ENCODE data around the gene VIL1. TPM values are rescaled to one million over a fixed set of nuclear protein-coding genes. Genes with fewer than 3 reads are reported as not detected.

Gene VIL1
- total and polyA plus RNA-seq, 2 of the 13 experiments (the other 11 are each of a cell fraction or from before 2014, with no cell fraction given): 287 to 301 TPM

GRCh38 chr2:218389333-218390150 lies 29.4 kb upstream of the VIL1 start:
- Histone ChIP-seq H3K4me2 (ENCODE audit: low read depth, low read length) (peak overlapping the region; percentile 79), H3K36me3 (replicated peaks in 1 of 2; ENCODE audit: control insufficient read depth in 1 of 2, insufficient read depth in 2 of 2, low read length in 2 of 2) (no peaks in the 10 kb centered on the region), H3K79me2 (ENCODE audit: insufficient read depth, low read length) (no peaks in the 10 kb centered on the region), H3K9ac (ENCODE audit: insufficient read depth, low read depth, low read length) (peak overlapping the region; percentile 61), H4K20me1 (ENCODE audit: insufficient read depth, low read length) (no peaks in the 10 kb centered on the region), H2AFZ (ENCODE audit: low read length) (peak overlapping the region; percentile 83), H3K9me3 (ENCODE audit: low read length) (no peaks in the 10 kb centered on the region), H3K27ac (ENCODE audit: extremely low read length, insufficient read depth, low read length) (peak overlapping the region; percentile 41), H3K27me3 (ENCODE audit: control insufficient read depth in 1 of 2, insufficient read depth in 2 of 2, low read length in 2 of 2) (peaks cover 2 to 5% of the 10 kb centered on the region in 2 experiments; a peak in 3 of 5 replicates), H3K4me3 (replicated peaks in 1 of 3; ENCODE audit: insufficient read depth in 1 of 3, low read depth in 2 of 3, low read length in 3 of 3) (peak overlapping the region; percentile 1 to 57 (median 27); a peak in 5 of 6 replicates), H3K4me1 (ENCODE audit: insufficient read depth, low read length) (peaks cover 81% of the 10 kb centered on the region)
- BruUV-seq (replicated peaks): TSS peak; percentile 77
- in situ Hi-C loops (cut with HindIII; ENCODE audit: extremely low pct_ligation_motif_present, low pct_unique_long_range_greater_than_20kb): no loop called here
- POLR2A ChIA-PET: interaction anchor here (0.7 to 2.6 kb wide), 9 partner anchors 11 to 171 kb away, joined by 3 to 14 read pairs (median 5); partner anchors contain the start of gene CTDSP1
- CTCF ChIA-PET (ENCODE audit: low intra/inter-chr PET ratio, low total read pairs): interaction anchor here (1.2 kb wide), 1 partner anchor 88 kb away, joined by 4 read pairs; no protein-coding TSS in a partner anchor
- ATAC-seq (peak; percentile 70), DNase-seq (ENCODE audit: low spot score) (peak; percentile 79), FAIRE-seq (peak; percentile 66)
- intact Hi-C loops (cut with micrococcal nuclease; ENCODE audit: unreplicated experiment): loop anchor here (10.0 kb wide), 1 partner anchor 205 kb away; no protein-coding TSS in a partner anchor
- WGBS (ENCODE audit: low lambda C conversion rate): 34% methylated on average over 14 of the region's 17 CpGs
- TF ChIP-seq MAFK (conservative IDR thresholded peaks at IDR 0.05 in 1 of 2, IDR thresholded peaks at IDR 0.05 in 1 of 2; ENCODE audit: low read length in 2 of 2) (no peak), HES4 (CRISPR knock-in tag; IDR thresholded peaks at IDR 0.05; ENCODE audit: borderline replicate concordance) (no peak), TARDBP (CRISPR knock-in tag; IDR thresholded peaks at IDR 0.05) (no peak), BRD4 (CRISPR knock-in tag; IDR thresholded peaks at IDR 0.05) (0 out of 2 replicates have a peak, but pooled peaks have one; percentile 43), HNRNPH1 (optimal IDR thresholded peaks at IDR 0.05; ENCODE audit: low read depth, low read length) (peak; percentile 46), PHF20 (CRISPR knock-in tag; IDR thresholded peaks at IDR 0.05) (peak; percentile 68; the same call in 1 of the 2 replicates), ZNF235 (CRISPR knock-in tag; IDR thresholded peaks at IDR 0.05; ENCODE audit: borderline replicate concordance) (no peak), ZNF138 (CRISPR knock-in tag; IDR thresholded peaks at IDR 0.05; ENCODE audit: low read depth) (0 out of 2 replicates have a peak, but pooled peaks have one; percentile 51), CREM (IDR thresholded peaks at IDR 0.05) (peak; percentile 27; the same call in 1 of the 2 replicates), CREM (CRISPR knock-in tag; IDR thresholded peaks at IDR 0.05) (no peak), ATF2 (CRISPR knock-in tag; IDR thresholded peaks at IDR 0.05) (no peak), TBX2 (CRISPR knock-in tag; IDR thresholded peaks at IDR 0.05; ENCODE audit: borderline replicate concordance) (peak; percentile 75), MLX (CRISPR knock-in tag; IDR thresholded peaks at IDR 0.05) (no peak; the same call in 1 of the 2 replicates), ZNF788 (CRISPR knock-in tag; IDR thresholded peaks at IDR 0.05; ENCODE audit: borderline replicate concordance) (peak; percentile 77; the same call in 1 of the 2 replicates), ZKSCAN8 (CRISPR knock-in tag; IDR thresholded peaks at IDR 0.05; ENCODE audit: borderline replicate concordance) (no peak), HNRNPK (IDR thresholded peaks at IDR 0.05; ENCODE audit: low read depth, low read length, poor library complexity, severe bottlenecking) (no peak), AGO1 (IDR thresholded peaks at IDR 0.05; ENCODE audit: low read depth, low read length, poor library complexity, severe bottlenecking) (no peak), HOXD1 (CRISPR knock-in tag; IDR thresholded peaks at IDR 0.05) (no peak), NFE2L2 (IDR thresholded peaks at IDR 0.05; ENCODE audit: low read length) (0 out of 2 replicates have a peak, but pooled peaks have one; percentile 3), ZNF598 (CRISPR knock-in tag; IDR thresholded peaks at IDR 0.05; ENCODE audit: borderline replicate concordance) (peak; percentile 72; the same call in 1 of the 2 replicates), RFX1 (IDR thresholded peaks at IDR 0.05) (no peak), JUND (CRISPR knock-in tag; IDR thresholded peaks at IDR 0.05) (no peak), ZNF850 (CRISPR knock-in tag; conservative IDR thresholded peaks at IDR 0.05) (0 out of 2 replicates have a peak, but pooled peaks have one; percentile 51), SAP130 (CRISPR knock-in tag; IDR thresholded peaks at IDR 0.05; ENCODE audit: low read depth) (peak; percentile 64)

Measured in HepG2 (cell line).